Common myeloid progenitor, CD34-positive (primary cell): Measurements from ENCODE around the gene SCAP.

Source experiments
- CTCF ChIA-PET: fragments of 350-600 bp; sonication (Branson Sonifier 250); formaldehyde crosslinking; loops from one replicate; lab custom pipeline; 2021; ENCODE audit warnings: antibody characterized with exemption; lab: Charles Lee
- POLR2A ChIA-PET: fragments of 350-600 bp; sonication (Branson Sonifier 250); formaldehyde crosslinking; loops from one replicate; lab custom pipeline; 2021; ENCODE audit warnings: antibody characterized with exemption; lab: Charles Lee
- DNase-seq, 3 donors: peaks; one replicate each; pipeline versions ENCODE4 v3.0.0 to v3.0.0-alpha.2; 2013
- H3K27ac ChIP-seq, 2 experiments: 1 replicate in 1 of 2; 2 replicates in 1 of 2; pipeline ENCODE4 v1.7.0; 2013; ENCODE audit warnings: inconsistent platforms in 2 of 2, low read length in 2 of 2, mild to moderate bottlenecking in 2 of 2, low read depth in 1 of 2, moderate library complexity in 1 of 2; ENCODE audit not compliant: severe bottlenecking in 2 of 2, insufficient read depth in 1 of 2, poor library complexity in 1 of 2
- H3K27me3 ChIP-seq, 5 experiments: replicated peaks in 2 of 5; 1 replicate in 3 of 5; 2 replicates in 2 of 5; pipeline versions ENCODE4 v1.6.1 to v1.7.0; 2013; ENCODE audit warnings: low read length in 4 of 5, mild to moderate bottlenecking in 2 of 5, moderate library complexity in 2 of 5, inconsistent platforms in 1 of 5; ENCODE audit not compliant: insufficient read depth in 5 of 5, control insufficient read depth in 4 of 5
- H3K36me3 ChIP-seq, 4 experiments: 1 replicate in 2 of 4; 2 replicates in 2 of 4; pipeline versions ENCODE4 v1.6.1 to v1.7.0; 2013; ENCODE audit warnings: low read length in 3 of 4, control low read depth in 1 of 4, mild to moderate bottlenecking in 1 of 4; ENCODE audit not compliant: control insufficient read depth in 4 of 4, insufficient read depth in 4 of 4
- H3K4me1 ChIP-seq, 4 experiments: 1 replicate in 3 of 4; 2 replicates in 1 of 4; pipeline versions ENCODE4 v1.6.1 to v1.7.1; 2013; ENCODE audit warnings: low read length in 3 of 4, mild to moderate bottlenecking in 3 of 4, control low read depth in 1 of 4, inconsistent platforms in 1 of 4, moderate library complexity in 1 of 4; ENCODE audit not compliant: control insufficient read depth in 4 of 4, insufficient read depth in 4 of 4; ENCODE audit errors: control extremely low read depth in 1 of 4
- H3K4me3 ChIP-seq, 7 experiments: 1 replicate in 4 of 7; 2 replicates in 3 of 7; pipeline versions ENCODE4 v1.5.1 to v1.7.0; 2013; ENCODE audit warnings: mild to moderate bottlenecking in 7 of 7, low read length in 6 of 7, moderate library complexity in 6 of 7, inconsistent platforms in 2 of 7, low read depth in 2 of 7, control low read depth in 1 of 7; ENCODE audit not compliant: insufficient read depth in 4 of 7, control insufficient read depth in 1 of 7; ENCODE audit errors: extremely low read depth in 1 of 7
- H3K9me3 ChIP-seq, 5 experiments: 1 replicate in 4 of 5; 2 replicates in 1 of 5; pipeline versions ENCODE4 v1.6.1 to v1.7.1; 2013; ENCODE audit warnings: low read length in 4 of 5, mild to moderate bottlenecking in 2 of 5, inconsistent platforms in 1 of 5, low read depth in 1 of 5, moderate library complexity in 1 of 5; ENCODE audit not compliant: control insufficient read depth in 4 of 5, insufficient read depth in 2 of 5; ENCODE audit errors: control extremely low read depth in 1 of 5
- WGBS: methylation state at CpG from one replicate; pipeline ENCODE4 v1.1.5; 2013; ENCODE audit not compliant: insufficient coverage; 5-methylcytosine and 5-hydroxymethylcytosine counted together

Gene SCAP

GRCh38 chr3:47408839-47409229 lies 66.9 kb downstream of the SCAP start:
- POLR2A ChIA-PET = no interaction called here
- Histone ChIP-seq H3K4me1 (peaks cover 0 to 7% (median 0%) of the 10 kb centered on the region in 4 experiments), H3K27me3 (no peaks in the 10 kb centered on the region), H3K9me3 (no peaks in the 10 kb centered on the region), H3K27ac (no peak overlapping the region), H3K4me3 (no peak overlapping the region), H3K36me3 (peaks cover 3 to 89% (median 67%) of the 10 kb centered on the region in 4 experiments)
- CTCF ChIA-PET = interaction anchor here (1.6 kb wide), 1 partner anchor 67 kb away, joined by 3 read pairs; the partner anchor contains the start of gene SCAP
- no peak for DNase-seq
- 97% methylated on average over 14 of the region's 15 CpGs for WGBS

GRCh38 chr3:47407896-47408838 lies 67.6 kb downstream of the SCAP start:
- DNase-seq = no peak
- WGBS = 97% methylated on average over 15 of the region's 18 CpGs
- Histone ChIP-seq H3K9me3 (no peaks in the 10 kb centered on the region), H3K4me1 (peaks cover 0 to 7% (median 0%) of the 10 kb centered on the region in 4 experiments), H3K27me3 (no peaks in the 10 kb centered on the region), H3K27ac (no peak overlapping the region), H3K4me3 (no peak overlapping the region), H3K36me3 (peaks cover 3 to 83% (median 63%) of the 10 kb centered on the region in 4 experiments)
- ChIA-PET POLR2A (no interaction called here), CTCF (interaction anchor here (1.6 kb wide), 1 partner anchor 67 kb away, joined by 3 read pairs; the partner anchor contains the start of gene SCAP)

- Histone ChIP-seq H3K9me3 (no peaks in the 10 kb centered on the region), H3K36me3 (peaks cover under 1 to 73% (median 55%) of the 10 kb centered on the region in 4 experiments), H3K4me1 (peaks cover 0 to 7% (median 0%) of the 10 kb centered on the region in 4 experiments), H3K4me3 (no peak overlapping the region), H3K27ac (peak overlapping the region in 1 of 2 experiments; percentile 34), H3K27me3 (no peaks in the 10 kb centered on the region)
- DNase-seq = no peak
- 98% methylated on average over 7 of the region's 7 CpGs for WGBS
- ChIA-PET CTCF (no interaction called here), POLR2A (no interaction called here)
Measured at GRCh38 chr3:47407237-47407636, 68.5 kb downstream of the SCAP start.

GRCh38 chr3:47406762-47407149 lies 69.0 kb downstream of the SCAP start:
- Histone ChIP-seq H3K4me1 (peaks cover 0 to 7% (median 0%) of the 10 kb centered on the region in 4 experiments), H3K9me3 (no peaks in the 10 kb centered on the region), H3K27ac (no peak overlapping the region), H3K36me3 (peaks cover 0 to 71% (median 51%) of the 10 kb centered on the region in 4 experiments), H3K27me3 (no peaks in the 10 kb centered on the region), H3K4me3 (no peak overlapping the region)
- DNase-seq = peak in 1 of 3 donors; percentile 6
- CTCF ChIA-PET = no interaction called here
- POLR2A ChIA-PET = no interaction called here
- 92% methylated on average over 7 of the region's 9 CpGs for WGBS

- Histone ChIP-seq H3K27ac (no peak overlapping the region), H3K4me1 (peaks cover 0 to 7% (median 0%) of the 10 kb centered on the region in 4 experiments), H3K9me3 (no peaks in the 10 kb centered on the region), H3K4me3 (no peak overlapping the region), H3K36me3 (peaks cover 0 to 66% (median 47%) of the 10 kb centered on the region in 4 experiments), H3K27me3 (no peaks in the 10 kb centered on the region)
- DNase-seq = no peak
- 91% methylated on average over 26 of the region's 31 CpGs for WGBS
- ChIA-PET POLR2A (no interaction called here), CTCF (interaction anchor here (2.0 kb wide), 1 partner anchor 16 kb away, joined by 9 read pairs; no protein-coding TSS in a partner anchor)
Measured at GRCh38 chr3:47405820-47406761, 69.7 kb downstream of the SCAP start.

- Histone ChIP-seq H3K27ac (peak overlapping the region; percentile 14 to 25), H3K36me3 (peaks cover 0 to 62% (median 44%) of the 10 kb centered on the region in 4 experiments), H3K27me3 (no peaks in the 10 kb centered on the region), H3K9me3 (no peaks in the 10 kb centered on the region), H3K4me1 (peaks cover 0 to 7% (median 0%) of the 10 kb centered on the region in 4 experiments), H3K4me3 (no peak overlapping the region)
- ChIA-PET POLR2A (no interaction called here), CTCF (interaction anchor here (1.1 to 2.0 kb wide), 2 partner anchors 15 to 16 kb away, joined by 3 to 9 read pairs; no protein-coding TSS in a partner anchor)
- WGBS = 95% methylated on average over 7 of the region's 9 CpGs
- peak in 1 of 3 donors; percentile 6 for DNase-seq
Measured at GRCh38 chr3:47404955-47405790, 70.6 kb downstream of the SCAP start.
